GM21360 (cell line): Measurements from ENCODE around the gene CXCL17.
"Not testable (repeated sequence)": the region's sequence is repeated elsewhere in the genome, so short reads cannot be mapped to it uniquely, and the experiment has no call there.

Experiments used
- ATAC-seq: cut with Tn5 transposase; IDR thresholded peaks from one replicate; pipeline ENCODE4 v1.9.1; 2021; ENCODE audit warnings: mild to moderate bottlenecking, moderate library complexity; ENCODE audit not compliant: unreplicated experiment

CXCL17 gene

GRCh38 chr19:42442833-42443232 is at the start of gene CXCL17:
Gene CXCL17 (minus strand): TSS chr19:42442946. CDS start chr19:42442832, 114 bp downstream.
- ATAC-seq, result no peak

GRCh38 chr19:42488783-42489521 is 46.2 kb upstream of the CXCL17 start:
- ATAC-seq, result no peak

- no peak for ATAC-seq
These were observed 45.0 kb upstream of the CXCL17 start for GRCh38 chr19:42487798-42488178.

GRCh38 chr19:42487032-42487797 is 44.5 kb upstream of the CXCL17 start:
- no peak for ATAC-seq

- not testable (repeated sequence) for ATAC-seq
These were observed 42.3 kb upstream of the CXCL17 start for GRCh38 chr19:42485036-42485435.

- ATAC-seq, result no peak
These were observed 37.8 kb upstream of the CXCL17 start for GRCh38 chr19:42480335-42481095.

GRCh38 chr19:42479736-42480135 is 37.0 kb upstream of the CXCL17 start:
- no peak for ATAC-seq

GRCh38 chr19:42478765-42479311 is 36.1 kb upstream of the CXCL17 start:
- ATAC-seq, result no peak

GRCh38 chr19:42477933-42478332 is 35.2 kb upstream of the CXCL17 start:
- ATAC-seq, result no peak

GRCh38 chr19:42477117-42477516 is 34.4 kb upstream of the CXCL17 start:
- no peak for ATAC-seq

GRCh38 chr19:42475366-42475765 is 32.6 kb upstream of the CXCL17 start:
- no peak for ATAC-seq

GRCh38 chr19:42474743-42475142 is 32.0 kb upstream of the CXCL17 start:
- ATAC-seq, result no peak

- no peak for ATAC-seq
These were observed 30.9 kb upstream of the CXCL17 start for GRCh38 chr19:42473686-42474085.

GRCh38 chr19:42472402-42473147 is 29.8 kb upstream of the CXCL17 start:
- no peak for ATAC-seq

GRCh38 chr19:42471554-42472249 is 29.0 kb upstream of the CXCL17 start:
- no peak for ATAC-seq

GRCh38 chr19:42469311-42470235 is 26.8 kb upstream of the CXCL17 start:
- no peak for ATAC-seq

GRCh38 chr19:42468273-42468796 is 25.6 kb upstream of the CXCL17 start:
- ATAC-seq, result no peak

GRCh38 chr19:42467183-42467760 is 24.5 kb upstream of the CXCL17 start:
- no peak for ATAC-seq
